HG02885 (cell line): Measurements from ENCODE around the gene SURF1.
"Not testable (repeated sequence)": the region's sequence is repeated elsewhere in the genome, so short reads cannot be mapped to it uniquely, and the experiment has no call there.

ENCODE experiments used
- ATAC-seq: cut with Tn5 transposase; IDR thresholded peaks from one replicate; pipeline ENCODE4 v1.9.1; 2021; ENCODE audit warnings: mild to moderate bottlenecking; ENCODE audit not compliant: unreplicated experiment, poor library complexity

The SURF1 gene

DNA sequence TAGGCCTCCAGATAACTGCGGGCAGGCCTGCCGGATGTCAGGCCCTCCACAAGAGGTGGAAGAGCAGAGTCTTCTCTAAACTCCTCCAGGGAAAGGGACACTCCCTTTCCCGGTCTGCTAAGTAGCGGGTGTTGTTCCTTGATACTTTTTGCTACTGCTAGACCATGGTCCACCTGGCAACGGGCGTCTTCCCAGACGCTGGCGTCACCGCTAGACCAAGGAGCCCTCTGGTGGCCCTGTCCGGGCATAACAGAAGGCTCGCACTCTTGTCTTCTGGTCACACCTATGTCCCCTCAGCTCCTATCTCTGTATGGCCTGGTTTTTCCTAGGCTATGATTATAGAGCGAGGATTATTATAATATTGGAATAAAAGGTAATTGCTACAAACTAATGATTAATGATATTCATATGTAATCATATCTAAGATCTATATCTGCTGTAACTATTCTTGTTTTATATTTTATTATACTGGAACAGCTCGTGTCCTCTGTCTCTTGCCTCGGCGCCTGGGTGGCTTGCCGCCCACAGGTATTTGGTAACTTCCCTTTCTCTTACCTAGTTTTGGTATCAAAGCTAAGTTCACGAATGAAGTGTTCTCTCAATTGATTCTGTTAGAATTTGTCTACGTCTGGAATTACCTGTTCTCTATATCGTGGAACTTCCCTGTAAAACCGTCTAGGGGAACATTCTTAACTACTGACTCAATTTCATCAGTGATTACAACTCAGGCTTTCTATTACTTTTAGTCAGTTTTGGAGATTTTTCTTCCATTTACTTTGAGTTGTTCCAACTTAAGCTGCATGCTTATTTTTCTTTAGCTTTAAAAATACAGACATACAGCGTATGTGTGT is 26.8 kb downstream of the SURF1 start:
- not testable (repeated sequence) for ATAC-seq

DNA sequence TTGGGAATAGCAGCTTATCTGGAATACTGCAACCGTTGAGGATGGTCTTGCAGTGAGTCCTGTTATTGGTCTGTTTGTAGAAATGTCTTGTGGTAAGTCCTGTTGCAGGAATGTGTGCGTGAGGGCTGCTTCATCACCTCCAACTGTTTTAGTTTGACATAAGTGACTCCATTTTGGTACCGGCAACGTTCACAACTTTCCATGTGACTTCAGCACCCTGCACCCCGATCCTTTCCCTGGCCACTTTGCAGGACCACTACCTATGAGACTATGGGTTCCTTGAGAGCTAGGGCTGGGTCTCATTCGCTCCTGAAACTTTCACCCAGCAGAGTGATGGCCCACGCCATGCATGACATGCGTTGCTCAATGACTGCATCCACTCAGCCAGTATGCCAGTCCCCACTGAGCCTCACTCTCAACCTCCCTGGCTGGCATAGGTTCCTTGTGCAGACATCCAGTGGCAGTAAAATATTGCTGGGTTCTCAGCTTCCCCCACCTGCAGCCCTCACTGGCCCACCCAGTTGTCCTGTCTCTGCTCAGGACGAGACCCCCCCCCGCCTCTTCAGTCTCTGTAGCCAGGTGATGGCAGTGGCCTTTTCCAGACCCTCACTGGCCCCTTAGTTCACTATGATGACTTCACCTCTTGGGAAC is 28.3 kb downstream of the SURF1 start:
- ATAC-seq = no peak

DNA sequence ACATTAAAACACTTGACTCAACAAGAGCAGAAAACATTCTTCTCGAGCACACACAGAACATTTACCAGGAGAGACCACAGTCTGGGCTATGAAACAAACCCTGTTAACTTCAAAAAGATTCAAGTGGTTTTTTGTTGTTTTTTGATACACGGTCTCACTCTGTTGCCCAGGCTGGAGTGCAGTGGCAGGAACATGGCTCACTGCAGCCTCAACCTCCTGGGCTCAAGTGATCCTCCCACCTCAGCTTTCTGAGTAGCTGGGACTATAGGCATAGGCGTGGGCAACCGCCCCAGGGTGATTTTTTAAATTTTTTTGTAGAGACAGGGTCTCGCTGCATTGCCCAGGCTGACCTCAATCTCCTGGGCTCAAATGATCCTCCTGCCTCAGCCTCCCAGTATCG is 29.3 kb downstream of the SURF1 start:
- not testable (repeated sequence) for ATAC-seq

GRCh38 chr9:133323991-133324703 is 32.1 kb downstream of the SURF1 start:
- ATAC-seq = no peak

GRCh38 chr9:133323211-133323610 is 33.1 kb downstream of the SURF1 start:
- ATAC-seq = no peak

- no peak for ATAC-seq
These were observed 33.6 kb downstream of the SURF1 start for GRCh38 chr9:133322701-133323100.

- ATAC-seq = no peak
These were observed 34.8 kb downstream of the SURF1 start for GRCh38 chr9:133321411-133321935.

GRCh38 chr9:133320421-133320881 is 35.8 kb downstream of the SURF1 start:
- no peak for ATAC-seq

DNA sequence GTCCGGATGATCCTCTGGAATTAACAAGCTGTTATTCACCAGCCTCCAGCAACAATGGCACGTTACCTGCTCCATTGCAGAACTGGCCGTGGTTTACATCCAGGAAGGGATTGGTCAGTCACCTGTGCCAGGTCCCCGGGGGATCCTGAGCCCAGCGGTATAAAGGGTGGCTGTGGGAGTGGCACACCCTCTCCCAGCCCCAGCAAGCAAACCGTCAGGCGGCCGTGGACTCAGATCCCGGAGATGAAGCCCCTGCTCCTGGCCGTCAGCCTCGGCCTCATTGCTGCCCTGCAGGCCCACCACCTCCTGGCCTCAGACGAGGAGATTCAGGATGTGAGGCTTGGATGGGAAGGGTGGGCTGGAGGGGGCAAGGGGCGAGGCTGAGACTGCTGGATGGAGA is 38.7 kb downstream of the SURF1 start:
- not testable (repeated sequence) for ATAC-seq

DNA sequence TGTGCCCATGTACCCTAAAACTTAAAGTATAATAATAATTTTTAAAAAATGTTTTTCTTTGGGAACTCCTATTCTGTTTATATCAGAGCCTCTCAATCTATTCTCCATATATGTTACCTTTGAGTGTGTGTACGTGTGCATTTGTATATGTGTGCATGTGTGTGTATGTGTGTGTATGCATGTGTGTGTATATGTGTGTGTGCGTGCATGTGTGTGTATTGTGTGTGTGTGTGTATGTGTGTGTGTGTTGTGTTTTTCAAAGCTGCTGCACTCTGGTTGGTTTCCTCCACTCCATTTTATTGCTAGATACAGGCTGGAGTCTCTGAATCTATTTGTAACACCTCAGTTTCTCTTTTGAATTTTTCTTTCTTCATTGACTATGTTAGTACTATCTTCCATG is 40.3 kb downstream of the SURF1 start:
- ATAC-seq = no peak

DNA sequence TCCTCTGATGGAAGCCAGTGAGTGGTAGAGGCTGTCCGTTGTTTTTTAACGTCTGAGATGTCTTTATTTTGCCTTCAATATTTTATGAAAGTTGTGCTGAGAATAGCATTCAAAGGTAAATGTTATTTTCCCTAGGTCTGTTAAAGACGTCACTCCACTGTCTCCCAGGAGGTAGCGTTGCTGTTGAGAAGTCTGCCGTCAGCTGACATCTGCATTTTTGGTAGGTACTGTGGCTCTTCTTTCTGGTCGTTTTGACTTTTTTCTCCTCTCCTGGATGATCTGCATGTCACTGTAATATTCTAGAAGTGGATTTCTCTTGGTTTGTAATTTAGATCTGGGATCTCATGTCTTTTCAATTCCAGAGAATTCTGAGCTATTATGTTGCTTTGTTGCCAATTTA is 46.7 kb downstream of the SURF1 start:
- ATAC-seq = no peak

GRCh38 chr9:133307301-133307700 is 49.0 kb downstream of the SURF1 start:
- ATAC-seq = no peak

DNA sequence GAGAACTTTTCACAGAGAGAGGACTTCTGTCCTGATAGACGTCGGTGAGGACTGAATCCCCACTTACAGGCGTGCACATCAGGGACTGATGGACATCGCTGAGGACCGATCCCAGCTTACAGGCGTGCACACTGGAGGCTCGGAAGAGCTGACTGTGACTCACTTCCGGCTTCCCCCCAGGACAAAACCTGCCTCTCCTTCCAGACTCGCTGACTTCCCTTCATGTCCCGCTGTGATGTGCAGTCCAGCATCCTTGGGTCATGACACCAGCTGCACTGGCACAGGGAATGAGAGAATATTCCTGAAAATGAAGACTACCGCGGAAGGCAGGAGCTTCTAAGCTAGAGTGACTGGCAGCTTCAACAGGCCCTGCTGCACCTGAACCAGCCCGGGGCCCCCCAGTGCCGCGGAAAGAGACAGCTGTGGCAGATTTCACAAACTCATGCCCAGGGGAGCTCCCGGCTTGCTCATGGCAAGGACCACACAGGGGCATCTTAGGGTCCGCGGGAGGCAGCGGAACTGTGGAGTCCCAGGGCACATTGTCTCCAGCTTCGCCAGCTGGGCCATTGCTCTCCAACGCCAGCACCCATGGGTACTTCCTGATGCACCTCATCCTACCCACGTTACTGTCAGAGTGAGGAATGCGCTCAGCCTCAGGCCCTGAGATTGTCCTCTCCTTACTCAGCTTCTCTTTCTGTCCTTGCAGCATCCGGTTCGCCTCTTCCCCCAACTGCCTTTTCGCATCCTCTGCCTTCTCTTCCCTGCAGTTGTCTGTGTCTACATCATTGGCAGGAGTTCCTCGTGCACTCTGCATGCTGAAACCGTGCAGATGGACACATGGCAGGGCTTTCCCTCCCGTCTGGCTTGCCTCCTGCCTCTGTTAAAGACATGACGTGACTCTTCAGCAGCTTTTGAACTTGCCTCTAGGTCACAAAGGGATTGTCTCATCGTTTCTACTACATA is 49.8 kb downstream of the SURF1 start:
- ATAC-seq = no peak

- no peak for ATAC-seq
These were observed 50.6 kb downstream of the SURF1 start for GRCh38 chr9:133305731-133306130.

DNA sequence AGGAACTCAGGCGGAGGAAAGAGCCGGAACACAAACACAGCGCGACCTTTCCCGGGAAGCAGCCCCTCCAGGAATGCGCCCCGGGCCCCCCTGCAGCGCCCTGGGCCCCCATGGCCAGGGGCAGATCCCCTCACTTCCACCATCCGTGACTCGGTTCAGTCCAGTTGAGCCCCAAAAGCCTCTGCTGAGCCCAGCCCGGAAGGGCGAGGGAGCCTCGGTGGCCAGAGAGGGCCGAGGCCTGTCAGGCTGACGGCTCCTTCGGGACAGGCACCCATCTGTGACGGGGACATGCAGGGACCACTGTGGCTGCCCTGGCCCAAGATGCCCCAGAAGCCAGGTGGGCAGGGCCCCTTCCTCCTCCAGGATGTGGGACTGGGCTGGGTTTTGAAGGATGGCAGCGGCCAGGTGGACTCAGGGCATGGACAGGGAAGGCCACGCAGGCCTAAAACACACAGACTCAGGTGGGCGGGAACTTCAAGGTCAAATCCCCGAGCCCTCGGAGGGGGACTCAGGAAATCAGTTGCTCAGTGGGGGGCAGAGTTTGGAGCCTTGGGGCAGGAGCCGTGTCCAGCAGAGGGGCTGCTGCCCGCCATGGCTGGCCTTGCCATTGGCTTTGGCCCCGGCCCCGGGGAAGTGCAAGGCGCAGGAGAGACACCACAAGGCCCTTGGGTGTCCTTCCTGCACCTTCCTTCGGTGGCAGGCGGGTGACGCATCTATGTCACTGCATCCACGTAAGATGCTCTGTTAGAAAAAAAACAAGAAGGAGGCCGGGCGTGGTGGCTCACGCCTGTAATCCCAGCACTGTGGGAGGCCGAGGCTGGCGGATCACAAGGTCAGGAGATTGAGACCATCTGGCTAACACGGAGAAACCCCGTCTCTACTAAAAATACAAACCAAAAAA is 51.6 kb downstream of the SURF1 start:
- no peak for ATAC-seq

GRCh38 chr9:133304158-133304470 is 52.2 kb downstream of the SURF1 start:
- ATAC-seq = no peak

GRCh38 chr9:133303266-133304157 is 52.8 kb downstream of the SURF1 start:
- ATAC-seq = no peak
